Skeletal muscle satellite cell (primary cell): ENCODE results near the gene IMMP2L. TPM values are rescaled to one million over a fixed set of nuclear protein-coding genes. Genes with fewer than 3 reads are reported as not detected.

Experiments
- H3K27me3 ChIP-seq: 2 replicates; pipeline ENCODE4 v1.7.0; 2013; ENCODE audit warnings: low read length; ENCODE audit not compliant: control insufficient read depth, insufficient read depth
- H3K36me3 ChIP-seq: 2 replicates; pipeline ENCODE4 v1.7.0; 2013; ENCODE audit warnings: mild to moderate bottlenecking, control low read depth, low read length; ENCODE audit not compliant: insufficient read depth
- H3K4me1 ChIP-seq: 2 replicates; pipeline ENCODE4 v1.7.0; 2013; ENCODE audit warnings: low read length; ENCODE audit not compliant: control insufficient read depth, insufficient read depth
- H3K4me2 ChIP-seq: 2 replicates; pipeline ENCODE4 v1.7.0; 2013; ENCODE audit warnings: mild to moderate bottlenecking, low read length
- H3K4me3 ChIP-seq: 2 replicates; pipeline ENCODE4 v1.7.0; 2013; ENCODE audit warnings: low read length
- H3K9ac ChIP-seq: 2 replicates; pipeline ENCODE4 v1.7.0; 2013; ENCODE audit warnings: mild to moderate bottlenecking, low read depth, low read length, moderate library complexity
- H3K9me3 ChIP-seq: replicated peaks from 2 replicates; pipeline ENCODE4 v1.7.0; 2013; ENCODE audit warnings: mild to moderate bottlenecking, control low read depth, low read length
- small RNA-seq: library from RNA; depleted of rRNA; stranded (forward); fragments of <200 nt; gene quantifications from one replicate; pipeline ENCODE3, GENCODE V24; 2012

The IMMP2L gene

DNA sequence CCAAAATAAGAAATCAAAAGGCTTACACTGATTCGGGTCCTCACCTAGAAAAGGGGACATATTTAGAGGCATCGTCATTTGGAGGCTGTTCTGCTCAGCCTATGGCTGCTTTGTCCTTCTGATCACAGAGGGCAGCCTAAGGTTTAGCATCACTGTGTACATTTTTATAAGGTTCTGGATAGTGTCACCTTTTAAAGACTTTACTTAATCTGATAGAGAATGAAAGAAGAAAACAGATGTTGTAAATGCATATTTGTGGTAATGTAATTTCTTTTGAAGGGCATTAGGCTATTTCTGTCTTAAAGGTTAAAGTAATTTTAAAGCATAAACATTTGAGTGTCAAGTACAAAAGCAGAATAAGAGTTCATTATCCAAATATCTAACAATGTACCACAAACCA lies 916.7 kb downstream of the IMMP2L start:
- Histone ChIP-seq H3K9me3 (no peaks in the 10 kb centered on the region), H3K4me2 (no peak overlapping the region), H3K4me1 (no peaks in the 10 kb centered on the region), H3K36me3 (no peaks in the 10 kb centered on the region), H3K9ac (no peak overlapping the region), H3K27me3 (no peaks in the 10 kb centered on the region), H3K4me3 (no peak overlapping the region)

DNA sequence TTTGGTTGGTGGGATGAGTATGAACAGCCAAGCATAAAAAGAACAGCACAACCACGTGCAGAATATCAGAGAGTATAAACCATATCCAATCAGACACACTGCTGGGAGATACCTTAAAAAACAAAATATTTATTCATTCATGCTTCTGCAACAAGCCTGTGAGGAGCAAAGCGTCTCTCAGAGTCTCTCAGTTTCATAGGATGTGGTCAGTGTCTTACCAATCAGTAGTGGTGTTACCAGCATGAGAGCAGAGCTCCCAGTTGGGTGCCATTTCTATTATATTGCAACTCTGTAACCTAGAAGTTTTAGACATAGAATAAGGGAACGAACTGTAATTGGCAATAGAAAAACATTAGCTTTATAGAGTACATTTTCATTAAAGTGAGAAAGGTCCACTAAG lies 917.2 kb downstream of the IMMP2L start:
- no peak overlapping the region for H3K4me3 ChIP-seq
- H3K4me2 ChIP-seq: no peak overlapping the region
- no peak overlapping the region for H3K9ac ChIP-seq
- H3K27me3 ChIP-seq: no peaks in the 10 kb centered on the region
- no peaks in the 10 kb centered on the region for H3K4me1 ChIP-seq
- H3K9me3 ChIP-seq: no peaks in the 10 kb centered on the region
- H3K36me3 ChIP-seq: no peaks in the 10 kb centered on the region

GRCh38 chr7:110637252-110637651 lies 925.0 kb downstream of the IMMP2L start:
- no peaks in the 10 kb centered on the region for H3K36me3 ChIP-seq
- no peak overlapping the region for H3K4me3 ChIP-seq
- H3K9me3 ChIP-seq: no peaks in the 10 kb centered on the region
- no peak overlapping the region for H3K9ac ChIP-seq
- no peaks in the 10 kb centered on the region for H3K4me1 ChIP-seq
- no peak overlapping the region for H3K4me2 ChIP-seq
- H3K27me3 ChIP-seq: no peaks in the 10 kb centered on the region

DNA sequence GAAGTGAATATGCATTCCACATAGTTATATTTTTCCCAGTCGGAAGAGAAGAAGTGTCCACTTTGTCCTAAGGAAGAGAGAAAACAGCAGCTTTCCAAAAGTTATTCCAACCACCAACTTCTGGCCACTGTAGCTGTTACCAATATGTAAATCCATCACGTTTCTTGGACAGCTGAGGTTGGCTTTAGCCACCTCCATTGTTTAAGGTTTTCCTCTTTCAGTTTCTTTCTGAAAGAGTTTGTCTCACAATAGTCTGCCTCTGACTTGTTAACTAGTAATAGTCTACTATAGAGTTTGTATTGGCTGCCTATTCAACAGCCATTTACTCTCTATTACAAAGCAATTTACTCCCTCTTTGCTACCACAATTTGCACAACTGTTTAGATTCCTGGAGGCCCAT lies 929.0 kb downstream of the IMMP2L start:
- Histone ChIP-seq H3K27me3 (no peaks in the 10 kb centered on the region), H3K9me3 (no peaks in the 10 kb centered on the region), H3K36me3 (no peaks in the 10 kb centered on the region), H3K4me3 (no peak overlapping the region), H3K4me1 (no peaks in the 10 kb centered on the region), H3K4me2 (no peak overlapping the region), H3K9ac (no peak overlapping the region)

GRCh38 chr7:110626414-110626813 lies 935.9 kb downstream of the IMMP2L start:
- no peaks in the 10 kb centered on the region for H3K36me3 ChIP-seq
- H3K9me3 ChIP-seq: no peaks in the 10 kb centered on the region
- H3K9ac ChIP-seq: no peak overlapping the region
- H3K4me2 ChIP-seq: no peak overlapping the region
- no peaks in the 10 kb centered on the region for H3K4me1 ChIP-seq
- H3K27me3 ChIP-seq: no peaks in the 10 kb centered on the region
- H3K4me3 ChIP-seq: no peak overlapping the region

DNA sequence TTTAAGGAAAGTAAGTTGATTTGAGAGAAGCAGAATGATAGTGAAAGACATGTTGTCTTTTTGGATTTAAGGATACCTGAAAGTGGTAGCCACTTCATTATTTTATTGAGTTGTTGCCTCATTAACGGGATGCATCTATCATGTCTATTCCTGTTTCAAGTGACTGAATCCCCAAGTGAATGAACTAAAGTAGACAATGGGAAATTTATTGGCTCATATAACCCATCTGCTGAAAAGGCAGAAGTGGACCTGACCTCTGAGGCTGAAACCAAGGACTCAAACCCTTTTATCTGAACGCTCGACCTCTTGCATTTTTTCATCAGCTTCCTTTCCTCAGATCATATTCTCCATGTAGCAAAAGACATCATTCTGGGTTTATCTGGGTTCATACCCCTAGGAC lies 937.0 kb downstream of the IMMP2L start:
- H3K4me1 ChIP-seq: no peaks in the 10 kb centered on the region
- H3K27me3 ChIP-seq: no peaks in the 10 kb centered on the region
- H3K9ac ChIP-seq: no peak overlapping the region
- H3K4me3 ChIP-seq: no peak overlapping the region
- no peak overlapping the region for H3K4me2 ChIP-seq
- no peaks in the 10 kb centered on the region for H3K36me3 ChIP-seq
- no peaks in the 10 kb centered on the region for H3K9me3 ChIP-seq

- H3K9me3 ChIP-seq: no peaks in the 10 kb centered on the region
These were observed 938.9 kb downstream of the IMMP2L start for GRCh38 chr7:110623436-110623835.

DNA sequence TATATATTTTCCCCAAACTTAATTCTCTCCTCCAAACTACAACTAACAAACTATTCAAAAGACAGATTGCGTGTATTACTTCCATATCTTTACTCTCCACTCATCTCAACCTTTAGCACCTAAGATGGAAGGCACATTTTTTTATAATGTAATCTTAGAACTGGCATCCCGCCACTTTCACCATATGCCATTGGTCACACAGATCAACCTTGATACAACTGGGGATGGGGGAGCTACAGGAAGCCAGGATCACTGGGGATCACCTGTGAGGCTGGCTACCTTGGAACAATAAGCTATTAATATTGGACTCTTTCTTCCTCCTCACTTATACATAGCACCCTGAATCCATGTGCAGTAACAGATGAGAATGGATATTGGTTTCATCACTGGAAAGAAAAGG lies 941.0 kb downstream of the IMMP2L start:
- no peak overlapping the region for H3K9ac ChIP-seq
- H3K36me3 ChIP-seq: no peaks in the 10 kb centered on the region
- no peaks in the 10 kb centered on the region for H3K4me1 ChIP-seq
- H3K9me3 ChIP-seq: no peaks in the 10 kb centered on the region
- no peaks in the 10 kb centered on the region for H3K27me3 ChIP-seq
- no peak overlapping the region for H3K4me2 ChIP-seq
- H3K4me3 ChIP-seq: no peak overlapping the region

More at GRCh38 chr7:110623436-110623835, 938.9 kb downstream of the IMMP2L start:
- H3K27me3 ChIP-seq: no peaks in the 10 kb centered on the region
- no peak overlapping the region for H3K9ac ChIP-seq
- H3K36me3 ChIP-seq: no peaks in the 10 kb centered on the region
- H3K4me3 ChIP-seq: no peak overlapping the region
- H3K4me2 ChIP-seq: no peak overlapping the region
- H3K4me1 ChIP-seq: no peaks in the 10 kb centered on the region

DNA sequence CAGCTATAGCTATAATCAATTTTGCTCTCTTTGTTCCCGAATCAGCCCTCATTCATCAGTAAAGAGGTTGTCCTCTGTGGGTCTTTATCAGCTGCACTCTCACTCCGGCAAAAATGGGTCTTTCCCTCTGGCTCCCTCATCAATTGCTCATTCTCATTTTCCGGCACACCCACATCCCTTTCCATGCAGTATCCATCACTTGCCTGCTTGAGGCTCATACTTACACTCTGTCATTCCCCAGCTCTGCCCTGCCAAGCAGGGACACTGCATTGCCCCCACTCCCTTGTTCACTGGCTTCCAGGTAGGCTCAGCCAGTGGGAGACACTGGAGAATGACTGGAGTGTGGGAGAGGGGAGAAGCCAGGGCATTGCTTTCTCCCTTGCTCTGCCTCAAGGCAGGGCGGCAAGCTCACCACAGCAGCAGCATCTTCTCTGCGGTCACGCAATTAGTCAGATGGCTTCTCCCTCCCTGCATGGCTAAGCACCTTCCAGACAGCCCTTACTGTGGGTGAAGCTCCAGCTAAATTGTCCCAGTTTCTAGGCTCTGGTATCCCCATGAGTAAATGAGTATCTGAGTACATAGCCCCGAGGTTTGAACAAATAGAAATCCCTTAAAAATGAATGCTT lies 942.1 kb downstream of the IMMP2L start:
- H3K9me3 ChIP-seq: no peaks in the 10 kb centered on the region

More for the DNA sequence above, 942.1 kb downstream of the IMMP2L start:
- Histone ChIP-seq H3K4me1 (no peaks in the 10 kb centered on the region), H3K9ac (no peak overlapping the region), H3K4me3 (no peak overlapping the region), H3K4me2 (no peak overlapping the region), H3K27me3 (no peaks in the 10 kb centered on the region), H3K36me3 (no peaks in the 10 kb centered on the region)

Small RNAs within 50 kb of the gene (small RNA-seq; reads per million reads assigned to genes)
- not detected for gene AC003989.2
